Kidney (tissue), 14 donors: Measurements from ENCODE around the gene SMTN. TPM values are rescaled to one million over a fixed set of nuclear protein-coding genes. Genes with fewer than 3 reads are reported as not detected.

ENCODE experiments used
- DNase-seq, 5 donors: peaks; one replicate each; pipeline ENCODE4 v3.0.0-alpha.2; 2013 to 2020
- FAIRE-seq: peaks from 2 replicates; lab custom pipeline; 2012; peaks lifted over from hg19 to GRCh38; lab: Jason Lieb, UNC
- H3K27ac ChIP-seq, 2 donors: one replicate each; pipeline ENCODE4 v1.7.0; 2013; ENCODE audit warnings: low read depth in 2 of 2, low read length in 2 of 2, inconsistent platforms in 1 of 2
- H3K27me3 ChIP-seq: one replicate; pipeline ENCODE4 v1.7.1; 2013; ENCODE audit warnings: low read length, inconsistent platforms; ENCODE audit not compliant: control insufficient read depth, insufficient read depth
- H3K36me3 ChIP-seq, 3 donors: one replicate each; pipeline versions ENCODE4 v1.7.0 to v1.7.1; 2013; ENCODE audit warnings: low read length in 3 of 3, control low read depth in 1 of 3, inconsistent platforms in 1 of 3; ENCODE audit not compliant: insufficient read depth in 3 of 3, control insufficient read depth in 2 of 3
- H3K4me1 ChIP-seq, 3 donors: one replicate each; pipeline versions ENCODE4 v1.7.0 to v1.7.1; 2013; ENCODE audit warnings: low read length in 3 of 3, inconsistent platforms in 1 of 3, low read depth in 1 of 3; ENCODE audit not compliant: control insufficient read depth in 2 of 3, insufficient read depth in 2 of 3
- H3K4me3 ChIP-seq, 3 donors: one replicate each; pipeline versions ENCODE4 v1.7.0 to v1.8.1; 2013; ENCODE audit warnings: low read length in 3 of 3, control low read depth in 1 of 3, inconsistent platforms in 1 of 3
- H3K9ac ChIP-seq, 3 donors: one replicate each; pipeline versions ENCODE4 v1.7.0 to v1.7.1; 2013; ENCODE audit warnings: low read length in 3 of 3, control low read depth in 1 of 3, inconsistent platforms in 1 of 3
- H3K9me3 ChIP-seq, 3 donors: one replicate each; pipeline versions ENCODE4 v1.7.0 to v1.7.1; 2013; ENCODE audit warnings: low read length in 3 of 3, control low read depth in 1 of 3, inconsistent platforms in 1 of 3; ENCODE audit not compliant: control insufficient read depth in 2 of 3, insufficient read depth in 1 of 3
- CTCF ChIP-seq: IDR thresholded peaks from 3 replicates; pipeline ENCODE4 v1.5.1; 2012; ENCODE audit warnings: mild to moderate bottlenecking, moderate library complexity, borderline replicate concordance; ENCODE audit not compliant: insufficient read depth; ENCODE audit errors: extremely low read depth
- intact Hi-C: fragments of 100-400 bp; cut with DNase I; formaldehyde crosslinking; loops from one replicate; pipeline ENCODE4 v1.11.1; 2022
- polyA plus RNA-seq: library from polyadenylated mRNA; stranded (reverse); fragments of 350-450 nt; fragmentation: Illumina TruSeq; extraction: RNeasy Lipid Tissue Mini Kit (QIAGEN cat#74804); gene quantifications from one replicate; pipeline ENCODE4 v1.2.3, GENCODE V29; 2014; ENCODE audit warnings: low read depth, low replicate concordance; ENCODE audit not compliant: insufficient read depth
- total RNA-seq: library from RNA; stranded (reverse); fragmentation: NEBNext Ultra II Directional; extraction: Animal tissue kit (Norgen Biotek cat#: 25700); gene quantifications from one replicate; pipeline ENCODE4 v1.2.1, GENCODE V29; 2021
- donor health status: control.
- donor health status: control.
- donor health status: control.
- donor health status: control.
- donor health status: control.
- donor health status: DM: yes; HTN: yes; CAD: no.
- donor health status: Normal renal cell carcinoma (clear cell type).

SMTN gene
- total and polyA plus RNA-seq, 2 donors from 2014 or later = 64.4 to 67.7 TPM

GRCh38 chr22:31139066-31139465 lies 57.9 kb downstream of the SMTN start:
- TF ChIP-seq CTCF = no peak
- Histone ChIP-seq H3K4me3 (no peak overlapping the region), H3K9me3 (no peaks in the 10 kb centered on the region), H3K36me3 (no peaks in the 10 kb centered on the region), H3K9ac (no peak overlapping the region), H3K27ac (no peak overlapping the region), H3K4me1 (peaks cover 0 to 5% (median 0%) of the 10 kb centered on the region in 3 donors), H3K27me3 (no peaks in the 10 kb centered on the region)
- no peak for FAIRE-seq
- intact Hi-C loops = no loop called here
- DNase-seq = no peak

- Histone ChIP-seq H3K27me3 (no peaks in the 10 kb centered on the region), H3K9ac (peak within 1 kb of the TSS in 1 of 3 donors; percentile 19), H3K4me1 (peaks cover 0 to 5% (median 0%) of the 10 kb centered on the region in 3 donors), H3K27ac (peak within 1 kb of the TSS in 1 of 2 donors; percentile 8), H3K9me3 (no peaks in the 10 kb centered on the region), H3K36me3 (no peaks in the 10 kb centered on the region), H3K4me3 (no peak within 1 kb of the TSS)
- FAIRE-seq (no peak), DNase-seq (peak; percentile 68 to 84 (median 82))
- intact Hi-C loops = no loop called here
- no peak for TF ChIP-seq CTCF
Measured at GRCh38 chr22:31139866-31140716, 59.0 kb downstream of the SMTN start, which contains the start of gene PLA2G3. PLA2G3 (minus strand) TSS chr22:31140508; CDS start chr22:31140354, 154 bp downstream.

- no peak for TF ChIP-seq CTCF
- intact Hi-C loops = no loop called here
- DNase-seq (no peak), FAIRE-seq (no peak)
- Histone ChIP-seq H3K4me3 (no peak overlapping the region), H3K27me3 (no peaks in the 10 kb centered on the region), H3K36me3 (no peaks in the 10 kb centered on the region), H3K4me1 (peaks cover 0 to 5% (median 0%) of the 10 kb centered on the region in 3 donors), H3K9ac (peak overlapping the region in 1 of 3 donors; percentile 19), H3K9me3 (no peaks in the 10 kb centered on the region), H3K27ac (peak overlapping the region in 1 of 2 donors; percentile 8)
Measured at GRCh38 chr22:31140746-31141145, 59.6 kb downstream of the SMTN start.
